AG09309 (cell line): ENCODE measurements around the gene ACBD3.

Experiments used
- DNase-seq: peaks from one replicate; pipeline ENCODE4 v3.0.0-alpha.2; 2010; ENCODE audit warnings: low read depth
- H3K4me3 ChIP-seq: 2 replicates; pipeline ENCODE4 v1.5.1; 2011; ENCODE audit warnings: mild to moderate bottlenecking, low read depth, low read length, moderate library complexity; ENCODE audit not compliant: control insufficient read depth
- CTCF ChIP-seq: IDR thresholded peaks from 2 replicates; pipeline ENCODE4 v1.5.1; 2011; ENCODE audit warnings: mild to moderate bottlenecking, low read depth, low read length, inconsistent platforms; ENCODE audit not compliant: insufficient read depth, control insufficient read depth; ENCODE audit errors: missing control alignments

ACBD3 gene

GRCh38 chr1:226108935-226109828 lies 77.4 kb downstream of the ACBD3 start:
- H3K4me3 ChIP-seq = peak overlapping the region; percentile 33
- no peak for DNase-seq
- TF ChIP-seq CTCF = no peak

DNA sequence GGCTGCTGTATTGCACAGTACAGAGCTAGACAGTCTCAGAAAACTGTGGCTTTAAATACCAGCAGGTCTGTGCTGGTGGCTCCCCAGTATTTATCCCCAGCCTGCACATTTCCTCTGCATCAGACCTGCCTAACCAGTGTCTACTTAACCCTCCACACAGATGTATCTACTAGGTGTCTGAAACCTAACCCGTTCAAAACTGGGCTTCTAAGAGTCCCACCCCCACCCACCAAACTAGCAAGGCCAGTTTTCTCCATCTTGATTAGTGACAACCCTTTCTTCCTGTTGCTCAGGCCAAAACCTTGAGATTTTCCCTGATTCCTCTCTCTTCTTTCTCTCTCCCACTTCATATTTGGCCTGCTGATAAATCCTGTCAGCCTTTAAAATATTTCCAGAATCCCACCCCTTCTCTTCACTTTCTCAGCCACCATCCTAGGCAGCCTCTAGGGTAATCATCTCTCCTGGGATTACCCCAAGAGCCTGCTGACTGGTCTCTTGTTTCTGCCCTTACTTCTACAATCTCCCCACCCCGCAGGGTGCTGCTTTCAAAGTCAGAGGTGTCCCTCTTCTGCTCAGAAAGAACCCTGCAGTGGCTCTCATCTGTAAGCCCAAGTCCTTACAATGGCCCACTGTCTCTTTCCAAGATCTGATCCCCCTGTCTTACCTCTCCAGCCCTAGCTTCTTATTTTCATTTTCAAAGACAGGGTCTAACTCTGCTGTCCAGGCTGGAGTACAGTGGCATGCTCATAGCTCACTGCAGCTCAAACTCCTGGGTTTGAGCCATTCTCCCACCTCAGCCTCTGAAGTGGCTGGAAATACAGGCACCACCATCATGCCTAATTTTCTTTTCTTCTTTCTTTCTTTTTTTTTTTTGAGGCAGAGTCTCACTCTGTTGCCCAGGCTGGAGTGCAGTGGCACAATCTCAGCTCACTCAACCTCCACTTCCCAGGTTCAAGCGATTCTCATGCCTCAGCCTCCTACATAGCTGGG lies 78.8 kb downstream of the ACBD3 start:
- TF ChIP-seq CTCF = no peak
- DNase-seq = no peak
- H3K4me3 ChIP-seq = no peak overlapping the region

DNA sequence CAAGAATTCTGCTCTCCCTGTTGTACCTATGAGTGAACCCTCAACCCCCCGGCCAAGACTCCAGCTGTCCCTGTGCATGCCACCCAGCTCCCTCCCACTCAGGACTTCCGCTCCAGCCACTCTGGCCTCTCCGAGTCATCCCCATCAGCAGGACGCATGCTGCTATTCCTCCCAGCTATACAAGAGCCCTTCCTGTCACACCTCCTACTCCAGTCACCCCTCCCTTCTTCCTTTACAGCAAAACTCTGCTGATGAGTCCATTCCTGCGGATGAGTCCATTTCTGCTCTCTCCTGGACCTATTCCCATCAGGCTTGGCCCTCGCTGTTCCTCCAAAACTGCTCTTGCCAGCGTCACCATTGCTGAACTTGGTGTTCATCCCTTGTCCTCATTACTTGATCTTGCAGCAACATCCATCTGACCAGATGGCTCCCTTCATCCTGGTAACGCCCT lies 81.8 kb downstream of the ACBD3 start:
- no peak overlapping the region for H3K4me3 ChIP-seq
- DNase-seq = no peak
- TF ChIP-seq CTCF = no peak

DNA sequence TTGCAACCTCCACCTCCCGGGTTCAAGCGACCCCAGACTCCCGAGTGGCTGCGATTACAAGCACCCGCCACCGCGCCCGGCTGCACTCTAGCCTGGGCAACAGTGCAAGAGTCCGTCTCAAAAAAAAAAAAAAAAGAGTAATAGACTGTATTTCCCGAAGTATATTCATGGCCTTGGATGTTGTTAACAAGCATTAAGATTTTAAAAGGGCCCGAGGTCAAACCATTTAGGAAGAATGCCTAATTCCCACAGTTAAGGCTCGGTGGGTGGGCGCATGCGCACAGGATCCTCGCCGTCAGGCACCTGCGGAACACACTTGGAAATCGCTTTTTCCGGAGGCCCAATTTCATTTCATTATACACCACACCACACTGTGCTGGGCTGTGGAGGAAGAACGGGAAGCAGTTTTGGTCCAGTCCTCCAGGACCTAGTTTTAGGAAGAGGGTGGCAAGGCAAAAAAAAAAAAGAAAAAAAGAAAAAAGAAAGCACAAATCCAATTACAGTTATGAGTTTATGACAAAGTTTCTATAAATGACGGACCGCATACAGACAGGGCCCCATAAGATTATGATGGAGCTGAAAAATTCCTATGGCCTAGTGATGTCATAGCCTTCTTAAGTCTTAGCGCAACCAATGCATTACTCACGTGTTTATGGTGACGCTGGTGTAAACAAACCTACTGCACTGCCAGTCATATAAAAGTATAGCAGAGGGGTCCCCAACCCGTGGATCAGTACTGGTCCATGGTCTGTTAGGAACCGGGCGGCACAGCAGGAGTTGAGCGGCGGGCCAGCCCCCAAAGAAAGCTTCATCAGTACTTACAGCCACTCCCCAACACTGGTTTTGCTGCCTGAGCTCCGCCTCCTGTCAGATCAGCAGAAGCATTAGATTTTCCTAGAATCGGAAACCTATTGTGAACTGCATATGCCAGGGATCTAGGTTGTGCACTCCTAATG lies 85.8 kb downstream of the ACBD3 start:
- DNase-seq = no peak
- TF ChIP-seq CTCF = no peak
- H3K4me3 ChIP-seq = peak overlapping the region; percentile 28

- no peak for DNase-seq
- no peak overlapping the region for H3K4me3 ChIP-seq
- TF ChIP-seq CTCF = no peak
Measured at GRCh38 chr1:226098870-226099835, 87.4 kb downstream of the ACBD3 start.
